Gastrocnemius medialis (tissue), 4 donors: ENCODE measurements around the gene MED16. TPM values are rescaled to one million over a fixed set of nuclear protein-coding genes. Genes with fewer than 3 reads are reported as not detected.
A peak's percentile ranks its signal among the peaks of the same experiment; 100 is the strongest.

ENCODE experiments used
- ATAC-seq, 2 donors: fragments of 150-250 bp; one replicate each; pipeline ENCODE4 v1.9.1; 2016
- DNase-seq, 2 donors: peaks; one replicate each; pipeline ENCODE4 v3.0.0-alpha.2; 2019
- H3K27ac ChIP-seq, 4 donors: fragments of 200-600 bp; sonication (generic); 1 replicate in 1 of 4; 2 replicates in 3 of 4; pipeline ENCODE4 v1.5.1; 2016 to 2018; ENCODE audit warnings: mild to moderate bottlenecking in 2 of 4, moderate library complexity in 1 of 4
- H3K27me3 ChIP-seq, 3 donors: fragments of 200-600 bp; sonication (generic) in 2 of 3; 1 replicate in 1 of 3; 2 replicates in 2 of 3; pipeline versions ENCODE4 v1.5.1 to v1.6.0; 2016 to 2019; ENCODE audit warnings: mild to moderate bottlenecking in 1 of 3, moderate library complexity in 1 of 3
- H3K36me3 ChIP-seq, 2 donors: fragments of 200-600 bp; sonication (generic) in 1 of 2; one replicate each; pipeline ENCODE4 v1.5.1; 2017 to 2018
- H3K4me1 ChIP-seq, 2 donors: fragments of 200-600 bp; sonication (generic) in 1 of 2; one replicate each; pipeline ENCODE4 v1.5.1; 2016 to 2017; ENCODE audit warnings: mild to moderate bottlenecking in 2 of 2
- H3K4me3 ChIP-seq, 4 donors: fragments of 200-600 bp; sonication (generic) in 3 of 4; 1 replicate in 1 of 4; 2 replicates in 3 of 4; pipeline ENCODE4 v1.5.1; 2016 to 2019; ENCODE audit warnings: mild to moderate bottlenecking in 2 of 4
- H3K9me3 ChIP-seq, 3 donors: fragments of 200-600 bp; sonication (generic) in 2 of 3; 1 replicate in 1 of 3; 2 replicates in 2 of 3; pipeline ENCODE4 v1.5.1; 2016 to 2019
- POLR2A ChIP-seq, 2 donors: fragments of 450-650 bp; IDR thresholded peaks; one replicate each; pipeline ENCODE4 v1.6.1; 2017; ENCODE audit warnings: antibody characterized with exemption in 2 of 2, mild to moderate bottlenecking in 2 of 2, moderate library complexity in 2 of 2
- in situ Hi-C, 4 donors: fragments of 200-750 bp; cut with MboI; loops; one replicate each; pipeline versions ENCODE4 v1.15.0 to v1.8.0; 2017; ENCODE audit warnings: low sequenced_read_pairs in 4 of 4
- intact Hi-C: fragments of 100-400 bp; cut with DNase I; formaldehyde crosslinking; loops from one replicate; pipeline ENCODE4 v1.15.1; 2023; ENCODE audit warnings: low total_unique reads
- total RNA-seq, 4 donors: library from RNA; depleted of rRNA; stranded (reverse); fragments of >200 nt; gene quantifications; one replicate each; pipeline versions ENCODE4 v1.1.0 to v1.2.3, GENCODE V29; 2016
- TF ChIP-seq, protein P1 (sequence below), 5 experiments: fragments of 450-650 bp in 3 of 5; fragments of 200-600 bp in 2 of 5; sonication (generic) in 2 of 5; IDR thresholded peaks in 4 of 5; conservative IDR thresholded peaks in 1 of 5; 1 replicate in 4 of 5; 2 replicates in 1 of 5; pipeline ENCODE4 v1.5.1; 2016 to 2019; ENCODE audit warnings: antibody characterized with exemption in 5 of 5, mild to moderate bottlenecking in 3 of 5, moderate library complexity in 3 of 5

The MED16 gene
- total RNA-seq, 4 donors from 2014 or later = 22.0 to 67.6 (median 54.6) TPM

DNA sequence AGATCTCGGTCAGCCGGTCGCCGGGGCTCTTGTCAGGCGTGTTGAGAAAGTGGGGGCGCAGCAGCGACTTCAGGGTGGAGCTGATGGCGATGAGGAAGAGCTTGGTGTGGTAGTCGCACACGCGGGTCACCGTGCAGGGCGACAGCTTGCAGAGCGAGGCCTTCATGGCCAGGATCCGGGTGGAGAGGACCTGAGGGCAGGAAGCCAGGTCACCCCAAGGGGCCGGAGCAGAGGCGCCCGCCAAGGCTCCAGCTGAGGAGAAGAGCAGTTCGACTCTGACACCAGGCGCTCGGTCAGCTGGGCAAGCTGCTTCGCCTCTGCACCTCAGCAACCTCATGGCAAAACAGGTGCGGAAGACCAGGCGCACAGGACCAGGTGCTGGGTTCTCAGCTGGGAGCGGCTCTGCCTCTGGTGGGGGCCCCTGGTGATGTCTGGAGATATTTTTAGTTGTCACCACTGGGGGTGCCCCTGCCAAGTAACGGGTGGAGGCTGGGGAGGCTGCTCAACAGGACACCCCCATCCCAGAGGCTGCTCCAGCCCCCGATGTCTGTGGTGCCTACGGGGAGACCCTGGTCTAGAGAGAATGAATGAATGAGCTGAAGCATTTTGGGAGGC lies 17.6 kb downstream of the MED16 start:
- DNase-seq = no peak
- TF ChIP-seq, protein P1, sequence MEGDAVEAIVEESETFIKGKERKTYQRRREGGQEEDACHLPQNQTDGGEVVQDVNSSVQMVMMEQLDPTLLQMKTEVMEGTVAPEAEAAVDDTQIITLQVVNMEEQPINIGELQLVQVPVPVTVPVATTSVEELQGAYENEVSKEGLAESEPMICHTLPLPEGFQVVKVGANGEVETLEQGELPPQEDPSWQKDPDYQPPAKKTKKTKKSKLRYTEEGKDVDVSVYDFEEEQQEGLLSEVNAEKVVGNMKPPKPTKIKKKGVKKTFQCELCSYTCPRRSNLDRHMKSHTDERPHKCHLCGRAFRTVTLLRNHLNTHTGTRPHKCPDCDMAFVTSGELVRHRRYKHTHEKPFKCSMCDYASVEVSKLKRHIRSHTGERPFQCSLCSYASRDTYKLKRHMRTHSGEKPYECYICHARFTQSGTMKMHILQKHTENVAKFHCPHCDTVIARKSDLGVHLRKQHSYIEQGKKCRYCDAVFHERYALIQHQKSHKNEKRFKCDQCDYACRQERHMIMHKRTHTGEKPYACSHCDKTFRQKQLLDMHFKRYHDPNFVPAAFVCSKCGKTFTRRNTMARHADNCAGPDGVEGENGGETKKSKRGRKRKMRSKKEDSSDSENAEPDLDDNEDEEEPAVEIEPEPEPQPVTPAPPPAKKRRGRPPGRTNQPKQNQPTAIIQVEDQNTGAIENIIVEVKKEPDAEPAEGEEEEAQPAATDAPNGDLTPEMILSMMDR (IDR thresholded peaks at IDR 0.05 in 4 of 5, conservative IDR thresholded peaks at IDR 0.05 in 1 of 5) = no peak
- TF ChIP-seq POLR2A (IDR thresholded peaks at IDR 0.05) = no peak
- Histone ChIP-seq H3K9me3 (no peaks in the 10 kb centered on the region), H3K4me1 (no peaks in the 10 kb centered on the region), H3K4me3 (no peak overlapping the region), H3K36me3 (peaks cover 0 to 35% of the 10 kb centered on the region in 2 donors), H3K27ac (no peak overlapping the region), H3K27me3 (no peaks in the 10 kb centered on the region)
- no peak for ATAC-seq
- intact Hi-C loops (no loop called here), in situ Hi-C loops (no loop called here)

DNA sequence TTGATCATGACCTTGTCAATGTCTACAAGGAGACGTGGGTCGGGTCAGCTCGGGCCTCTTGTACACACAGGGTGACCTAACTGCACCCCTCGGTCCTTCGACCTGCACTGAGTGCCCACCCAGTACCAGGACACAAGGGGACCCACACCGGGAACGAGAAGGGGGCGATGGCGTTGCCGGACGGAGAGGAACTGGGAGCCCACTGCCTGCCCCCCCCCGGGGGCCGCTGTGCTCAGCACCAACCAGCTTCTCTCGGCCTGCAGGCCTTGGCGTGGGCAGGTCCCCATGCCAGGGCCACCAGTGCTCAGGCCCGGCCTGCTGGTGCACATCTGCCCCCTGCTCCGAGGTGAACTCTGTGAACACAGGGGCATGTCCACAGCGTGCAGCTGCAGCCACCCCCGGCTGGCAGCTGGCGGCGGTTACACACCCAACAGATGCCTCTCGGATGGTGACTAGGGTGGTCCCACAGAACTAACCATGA lies 19.4 kb downstream of the MED16 start:
- TF ChIP-seq, protein P1 (IDR thresholded peaks at IDR 0.05 in 4 of 5, conservative IDR thresholded peaks at IDR 0.05 in 1 of 5) = no peak
- no peak for TF ChIP-seq POLR2A (IDR thresholded peaks at IDR 0.05)
- H3K36me3 ChIP-seq = peaks cover 0 to 42% of the 10 kb centered on the region in 2 donors
- H3K27ac ChIP-seq = no peak overlapping the region
- H3K4me3 ChIP-seq = no peak overlapping the region
- H3K4me1 ChIP-seq = no peaks in the 10 kb centered on the region
- ATAC-seq = no peak
- DNase-seq = no peak
- H3K27me3 ChIP-seq = no peaks in the 10 kb centered on the region
- no peaks in the 10 kb centered on the region for H3K9me3 ChIP-seq
- intact Hi-C loops (no loop called here), in situ Hi-C loops (loop anchor here in 1 of 4 donors (25.0 kb wide), 1 partner anchor 114 kb away; the partner anchor contains the start of gene WDR18)

DNA sequence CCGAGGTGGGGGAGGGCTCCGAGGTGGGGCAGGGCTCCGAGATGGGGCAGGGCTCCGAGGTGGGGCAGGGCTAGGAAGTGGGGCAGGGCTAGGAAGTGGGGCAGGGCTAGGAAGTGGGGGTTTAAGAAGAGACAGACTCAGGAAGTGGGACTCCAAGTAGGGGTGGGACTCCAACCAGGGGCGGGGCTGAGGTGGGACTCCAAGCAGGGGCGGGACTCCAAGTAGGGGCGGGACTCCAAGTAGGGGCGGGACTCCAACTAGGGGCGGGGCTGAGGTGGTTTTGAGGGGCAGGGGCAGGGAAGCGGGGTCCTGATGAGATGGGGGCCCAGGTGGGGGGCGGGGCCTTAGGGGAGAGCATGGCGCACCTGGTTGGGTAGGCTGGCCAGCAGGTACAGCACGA lies 19.9 kb downstream of the MED16 start:
- intact Hi-C loops = no loop called here
- H3K4me1 ChIP-seq = no peaks in the 10 kb centered on the region
- no peak for ATAC-seq
- peak in 1 of 2 donors; percentile 60 for DNase-seq
- no peak overlapping the region for H3K27ac ChIP-seq
- in situ Hi-C loops = loop anchor here in 1 of 4 donors (25.0 kb wide), 1 partner anchor 114 kb away; the partner anchor contains the start of gene WDR18
- no peaks in the 10 kb centered on the region for H3K27me3 ChIP-seq
- peaks cover 0 to 47% of the 10 kb centered on the region in 2 donors for H3K36me3 ChIP-seq
- H3K4me3 ChIP-seq = no peak overlapping the region
- no peak for TF ChIP-seq POLR2A (IDR thresholded peaks at IDR 0.05)
- TF ChIP-seq, protein P1 (IDR thresholded peaks at IDR 0.05 in 4 of 5, conservative IDR thresholded peaks at IDR 0.05 in 1 of 5) = no peak
- no peaks in the 10 kb centered on the region for H3K9me3 ChIP-seq

DNA sequence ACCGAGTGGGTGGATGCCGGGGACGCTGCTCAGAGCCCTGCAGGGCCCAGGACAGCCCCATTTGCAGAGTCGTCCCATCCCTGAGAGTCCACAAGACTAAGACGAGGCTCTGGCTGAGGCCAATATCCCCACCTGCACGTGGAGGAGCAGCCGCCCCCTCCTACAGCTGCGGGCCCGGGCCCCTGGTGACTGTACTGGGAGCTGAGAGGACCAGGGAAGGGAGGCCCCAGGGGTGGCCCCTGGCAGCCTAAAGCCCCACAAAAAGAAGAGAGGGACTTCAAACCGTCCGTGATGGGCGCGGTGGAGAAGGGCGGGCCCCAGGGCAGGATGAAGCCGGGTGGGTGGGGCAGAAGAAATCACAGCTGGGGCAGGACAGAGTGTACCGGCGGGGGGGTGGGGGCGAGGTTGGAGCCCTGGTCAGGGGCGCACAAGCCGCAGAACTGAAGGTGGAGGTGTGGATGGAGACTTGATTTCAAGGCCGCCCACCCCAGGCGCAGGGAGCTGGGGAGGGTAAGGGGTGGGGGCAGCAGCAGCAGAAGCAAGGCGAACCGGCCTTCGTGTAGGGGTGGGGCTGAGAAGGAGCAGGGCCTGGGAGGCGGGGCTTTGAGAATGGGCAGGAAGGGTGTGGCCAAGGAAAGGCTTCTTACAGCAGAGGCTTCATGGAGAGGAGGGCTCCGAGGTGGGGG lies 20.6 kb downstream of the MED16 start:
- TF ChIP-seq POLR2A (IDR thresholded peaks at IDR 0.05) = no peak
- TF ChIP-seq, protein P1 (IDR thresholded peaks at IDR 0.05 in 4 of 5, conservative IDR thresholded peaks at IDR 0.05 in 1 of 5) = no peak
- peak overlapping the region in 2 of 4 donors; percentile 8 to 37 for H3K27ac ChIP-seq
- H3K36me3 ChIP-seq = peaks cover 0 to 53% of the 10 kb centered on the region in 2 donors
- no peak overlapping the region for H3K4me3 ChIP-seq
- no peaks in the 10 kb centered on the region for H3K4me1 ChIP-seq
- DNase-seq = peak in 1 of 2 donors; percentile 59
- intact Hi-C loops (no loop called here), in situ Hi-C loops (loop anchor here in 1 of 4 donors (25.0 kb wide), 1 partner anchor 115 kb away; the partner anchor contains the start of gene WDR18)
- no peaks in the 10 kb centered on the region for H3K27me3 ChIP-seq
- H3K9me3 ChIP-seq = no peaks in the 10 kb centered on the region
- ATAC-seq = peak in 1 of 2 donors; percentile 33
